Right hindlimb (tissue), 1 donor: Measurements from ENCODE around the gene ARAP1.
A peak's percentile ranks its signal among the peaks of the same experiment; 100 is the strongest.

ENCODE experiments used
- DNase-seq: peaks from one replicate; pipeline ENCODE4 v3.0.0-alpha.2; 2018

Gene ARAP1

GRCh38 chr11:72652873-72653630 is 99.2 kb downstream of the ARAP1 start:
- DNase-seq: no peak

GRCh38 chr11:72652133-72652532 is 100.1 kb downstream of the ARAP1 start:
- DNase-seq: no peak

- no peak for DNase-seq
Observed at GRCh38 chr11:72649215-72649976, 102.8 kb downstream of the ARAP1 start.

- DNase-seq: no peak
Observed at GRCh38 chr11:72648384-72649136, 103.6 kb downstream of the ARAP1 start.

GRCh38 chr11:72647882-72648281 is 104.3 kb downstream of the ARAP1 start:
- DNase-seq: no peak

GRCh38 chr11:72646472-72646871 is 105.7 kb downstream of the ARAP1 start:
- DNase-seq: no peak

GRCh38 chr11:72646024-72646423 is 106.2 kb downstream of the ARAP1 start:
- DNase-seq: no peak

GRCh38 chr11:72643547-72643946 is 108.7 kb downstream of the ARAP1 start:
- DNase-seq: no peak

- DNase-seq: peak; percentile 68
Observed at GRCh38 chr11:72642884-72643522, 109.2 kb downstream of the ARAP1 start.

- DNase-seq: peak; percentile 54
Observed at GRCh38 chr11:72642043-72642883, 109.9 kb downstream of the ARAP1 start.

GRCh38 chr11:72641522-72642042 is 110.6 kb downstream of the ARAP1 start:
- no peak for DNase-seq

- DNase-seq: no peak
Observed at GRCh38 chr11:72639502-72640375, 112.5 kb downstream of the ARAP1 start.

GRCh38 chr11:72637926-72638325 is 114.3 kb downstream of the ARAP1 start:
- no peak for DNase-seq

GRCh38 chr11:72637198-72637597 is 115.0 kb downstream of the ARAP1 start:
- no peak for DNase-seq

GRCh38 chr11:72636376-72636775 is 115.8 kb downstream of the ARAP1 start:
- no peak for DNase-seq

- DNase-seq: no peak
Observed at GRCh38 chr11:72635933-72636332, 116.3 kb downstream of the ARAP1 start.

GRCh38 chr11:72635309-72635915 is 116.8 kb downstream of the ARAP1 start:
- no peak for DNase-seq
